Sigmoid colon (tissue), 7 donors: ENCODE results near the gene PLEKHN1. TPM values are rescaled to one million over a fixed set of nuclear protein-coding genes. Genes with fewer than 3 reads are reported as not detected.
A peak's percentile ranks its signal among the peaks of the same experiment; 100 is the strongest.

Experiments used
- DNase-seq: peaks from one replicate; pipeline ENCODE4 v3.0.0-alpha.2; 2019
- H3K27ac ChIP-seq, 4 donors: fragments of 200-600 bp; sonication (generic); one replicate each; pipeline ENCODE4 v1.5.1; 2016 to 2019; ENCODE audit warnings: mild to moderate bottlenecking in 1 of 4
- H3K27me3 ChIP-seq, 3 donors: fragments of 200-600 bp; sonication (generic); one replicate each; pipeline ENCODE4 v1.5.1; 2019; ENCODE audit warnings: mild to moderate bottlenecking in 1 of 3
- H3K36me3 ChIP-seq, 4 donors: fragments of 200-600 bp; sonication (generic); one replicate each; pipeline ENCODE4 v1.5.1; 2016 to 2019
- H3K4me1 ChIP-seq, 4 donors: fragments of 200-600 bp; sonication (generic); one replicate each; pipeline ENCODE4 v1.5.1; 2017 to 2019
- H3K4me3 ChIP-seq, 4 donors: fragments of 200-600 bp; sonication (generic); one replicate each; pipeline ENCODE4 v1.5.1; 2017 to 2019; ENCODE audit warnings: mild to moderate bottlenecking in 2 of 4, moderate library complexity in 1 of 4
- H3K9me3 ChIP-seq, 4 donors: fragments of 200-600 bp in 3 of 4; sonication (generic) in 3 of 4; one replicate each; pipeline versions ENCODE4 v1.5.1 to v1.6.1; 2013 to 2019
- CTCF ChIP-seq, 4 experiments: fragments of 450-650 bp in 3 of 4; fragments of 200-600 bp in 1 of 4; IDR thresholded peaks; one replicate each; pipeline ENCODE4 v1.5.1; 2016 to 2019; ENCODE audit warnings: antibody characterized with exemption in 4 of 4, mild to moderate bottlenecking in 3 of 4, moderate library complexity in 2 of 4
- EP300 ChIP-seq, 4 donors: sonication (generic); formaldehyde crosslinking; IDR thresholded peaks; one replicate each; pipeline ENCODE4 v1.6.1; 2017; ENCODE audit warnings: antibody characterized with exemption in 4 of 4
- POLR2A ChIP-seq, 2 donors: fragments of 450-650 bp; IDR thresholded peaks; one replicate each; pipeline ENCODE4 v1.6.1; 2016; ENCODE audit warnings: antibody characterized with exemption in 2 of 2, mild to moderate bottlenecking in 2 of 2, moderate library complexity in 2 of 2
- POLR2AphosphoS5 ChIP-seq, 4 donors: sonication (generic); formaldehyde crosslinking; IDR thresholded peaks; one replicate each; pipeline ENCODE4 v1.6.1; 2017; ENCODE audit warnings: antibody characterized with exemption in 4 of 4
- WGBS, 2 donors: extraction: QIAGEN DNeasy Blood & Tissue Kit; methylation state at CpG; one replicate each; pipeline ENCODE4 v1.1.7; 2013; 5-methylcytosine and 5-hydroxymethylcytosine counted together
- intact Hi-C: fragments of 100-400 bp; cut with DNase I; formaldehyde crosslinking; loops from one replicate; pipeline ENCODE4 v1.15.1; 2023
- polyA plus RNA-seq, 3 donors: library from polyadenylated mRNA; stranded (reverse); fragments of 200-250 nt; gene quantifications; one replicate each; pipeline ENCODE4 v1.2.3, GENCODE V29; 2013
- total RNA-seq, 4 donors: library from RNA; depleted of rRNA; stranded (reverse); fragments of >200 nt; gene quantifications; one replicate each; pipeline ENCODE4 v1.1.0, GENCODE V29; 2016
- donor health status: healthy with polysubstance abuse.
- donor health status: Bipolar disorder and iron deficiency.
- donor health status: healthy.

The PLEKHN1 gene
- total and polyA plus RNA-seq, 7 donors, result 0.46 to 1.5 TPM; not detected in 5

GRCh38 chr1:1003618-1004419 is 37.5 kb downstream of the PLEKHN1 start:
- peaks cover 0 to 7% (median 5%) of the 10 kb centered on the region in 3 donors for H3K27me3 ChIP-seq
- H3K27ac ChIP-seq, result no peak overlapping the region
- DNase-seq, result no peak
- TF ChIP-seq POLR2AphosphoS5 (IDR thresholded peaks at IDR 0.05), result no peak
- TF ChIP-seq POLR2A (IDR thresholded peaks at IDR 0.05), result no peak
- no peaks in the 10 kb centered on the region for H3K9me3 ChIP-seq
- 83 to 86% methylated on average over 22 of the region's 22 CpGs for WGBS, 2 donors
- no peak overlapping the region for H3K4me3 ChIP-seq
- H3K36me3 ChIP-seq, result no peaks in the 10 kb centered on the region
- H3K4me1 ChIP-seq, result peaks cover 0 to 43% (median 38%) of the 10 kb centered on the region in 4 donors
- intact Hi-C loops, result no loop called here

- intact Hi-C loops, result no loop called here
- no peak for TF ChIP-seq POLR2A (IDR thresholded peaks at IDR 0.05)
- no peak for TF ChIP-seq CTCF (IDR thresholded peaks at IDR 0.05)
- no peak for TF ChIP-seq EP300 (IDR thresholded peaks at IDR 0.05)
- no peak for TF ChIP-seq POLR2AphosphoS5 (IDR thresholded peaks at IDR 0.05)
- H3K27me3 ChIP-seq, result peaks cover 0 to 3% (median 1%) of the 10 kb centered on the region in 3 donors
- H3K4me1 ChIP-seq, result peaks cover 0 to 39% (median 32%) of the 10 kb centered on the region in 4 donors
- H3K27ac ChIP-seq, result no peak overlapping the region
- no peaks in the 10 kb centered on the region for H3K9me3 ChIP-seq
- H3K4me3 ChIP-seq, result no peak overlapping the region
- no peaks in the 10 kb centered on the region for H3K36me3 ChIP-seq
- WGBS, 2 donors, result 54 to 61% methylated on average over 7 of the region's 7 CpGs
- no peak for DNase-seq
Observed at GRCh38 chr1:1004420-1004779, 38.1 kb downstream of the PLEKHN1 start.

- Histone ChIP-seq H3K9me3 (no peaks in the 10 kb centered on the region), H3K27ac (peak overlapping the region in 2 of 4 donors; percentile 40 to 47), H3K4me3 (no peak overlapping the region), H3K4me1 (peaks cover 0 to 36% (median 27%) of the 10 kb centered on the region in 4 donors), H3K36me3 (no peaks in the 10 kb centered on the region), H3K27me3 (no peaks in the 10 kb centered on the region)
- intact Hi-C loops, result no loop called here
- DNase-seq, result peak; percentile 79
- TF ChIP-seq EP300 (IDR thresholded peaks at IDR 0.05) (no peak), CTCF (IDR thresholded peaks at IDR 0.05) (no peak), POLR2A (IDR thresholded peaks at IDR 0.05) (no peak), POLR2AphosphoS5 (IDR thresholded peaks at IDR 0.05) (no peak)
- WGBS, 2 donors, result 16 to 19% methylated on average over 21 of the region's 21 CpGs
Observed at GRCh38 chr1:1004780-1005697, 38.8 kb downstream of the PLEKHN1 start.

GRCh38 chr1:1005774-1006304 is 39.6 kb downstream of the PLEKHN1 start:
- Histone ChIP-seq H3K4me1 (peaks cover 0 to 31% (median 24%) of the 10 kb centered on the region in 4 donors), H3K27ac (peak overlapping the region in 2 of 4 donors; percentile 40 to 47), H3K4me3 (no peak overlapping the region), H3K9me3 (no peaks in the 10 kb centered on the region), H3K27me3 (no peaks in the 10 kb centered on the region), H3K36me3 (no peaks in the 10 kb centered on the region)
- WGBS, 2 donors, result 65 to 73% methylated on average over 23 of the region's 23 CpGs
- DNase-seq, result no peak
- no peak for TF ChIP-seq POLR2AphosphoS5 (IDR thresholded peaks at IDR 0.05)
- no peak for TF ChIP-seq CTCF (IDR thresholded peaks at IDR 0.05)
- TF ChIP-seq EP300 (IDR thresholded peaks at IDR 0.05), result no peak
- no peak for TF ChIP-seq POLR2A (IDR thresholded peaks at IDR 0.05)
- intact Hi-C loops, result no loop called here
